H54 (cell line): ENCODE results near the gene NOB1.
"Not testable (repeated sequence)": the region's sequence is repeated elsewhere in the genome, so short reads cannot be mapped to it uniquely, and the experiment has no call there.

Source experiments
- DNase-seq: peaks from one replicate; pipeline ENCODE4 v3.0.0; 2011; ENCODE audit warnings: low spot score, mixed read lengths; ENCODE audit not compliant: insufficient read length
- FAIRE-seq: peaks from 3 replicates; lab custom pipeline; 2011; peaks lifted over from hg19 to GRCh38; lab: Jason Lieb, UNC
- POLR2A ChIP-seq: IDR thresholded peaks from 2 replicates; pipeline ENCODE4 v1.6.1; 2011; ENCODE audit warnings: low read depth, mild to moderate bottlenecking, low read length

NOB1 gene

DNA sequence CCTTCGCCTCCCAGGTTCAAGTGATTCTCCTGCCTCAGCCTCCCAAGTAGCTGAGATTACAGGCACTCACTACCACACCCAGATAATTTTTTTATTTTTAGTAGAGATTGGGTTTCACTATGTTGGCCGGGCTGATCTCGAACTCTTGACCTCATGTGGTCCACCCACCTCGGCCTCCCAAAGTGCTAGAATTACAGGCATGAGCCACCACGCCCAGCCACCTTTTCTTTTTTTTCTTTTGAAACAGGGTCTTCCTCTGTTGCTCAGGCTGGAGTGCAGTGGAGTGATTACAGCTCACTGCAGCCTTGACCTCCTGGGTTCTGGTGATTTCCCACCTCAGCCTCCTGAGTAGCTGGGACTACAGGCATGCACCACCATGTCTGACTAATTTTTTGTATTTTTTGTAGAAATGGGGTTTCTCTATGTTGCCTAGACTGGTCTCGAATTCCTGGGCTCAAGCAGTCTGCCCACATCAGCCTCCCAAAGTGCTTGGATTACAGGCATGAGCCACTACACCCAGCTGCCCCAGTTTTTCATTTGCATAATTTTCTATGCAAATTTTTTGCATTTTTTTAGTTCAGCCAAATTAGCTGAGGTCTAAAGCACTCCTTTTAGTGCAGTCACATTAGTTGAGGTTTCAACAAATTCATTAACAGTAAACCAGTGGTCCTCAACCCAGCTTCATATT lies 18.7 kb upstream of the NOB1 start:
- FAIRE-seq (no peak), DNase-seq (no peak)
- no peak for TF ChIP-seq POLR2A

- FAIRE-seq (no peak), DNase-seq (no peak)
- TF ChIP-seq POLR2A = no peak
These were observed 16.9 kb upstream of the NOB1 start for GRCh38 chr16:69771651-69771967.

- no peak for FAIRE-seq
- DNase-seq = no peak
- no peak for TF ChIP-seq POLR2A
These were observed 14.7 kb upstream of the NOB1 start for GRCh38 chr16:69769404-69769803.

- TF ChIP-seq POLR2A = no peak
- FAIRE-seq = no peak
- no peak for DNase-seq
These were observed 13.9 kb upstream of the NOB1 start for GRCh38 chr16:69768666-69769065.

DNA sequence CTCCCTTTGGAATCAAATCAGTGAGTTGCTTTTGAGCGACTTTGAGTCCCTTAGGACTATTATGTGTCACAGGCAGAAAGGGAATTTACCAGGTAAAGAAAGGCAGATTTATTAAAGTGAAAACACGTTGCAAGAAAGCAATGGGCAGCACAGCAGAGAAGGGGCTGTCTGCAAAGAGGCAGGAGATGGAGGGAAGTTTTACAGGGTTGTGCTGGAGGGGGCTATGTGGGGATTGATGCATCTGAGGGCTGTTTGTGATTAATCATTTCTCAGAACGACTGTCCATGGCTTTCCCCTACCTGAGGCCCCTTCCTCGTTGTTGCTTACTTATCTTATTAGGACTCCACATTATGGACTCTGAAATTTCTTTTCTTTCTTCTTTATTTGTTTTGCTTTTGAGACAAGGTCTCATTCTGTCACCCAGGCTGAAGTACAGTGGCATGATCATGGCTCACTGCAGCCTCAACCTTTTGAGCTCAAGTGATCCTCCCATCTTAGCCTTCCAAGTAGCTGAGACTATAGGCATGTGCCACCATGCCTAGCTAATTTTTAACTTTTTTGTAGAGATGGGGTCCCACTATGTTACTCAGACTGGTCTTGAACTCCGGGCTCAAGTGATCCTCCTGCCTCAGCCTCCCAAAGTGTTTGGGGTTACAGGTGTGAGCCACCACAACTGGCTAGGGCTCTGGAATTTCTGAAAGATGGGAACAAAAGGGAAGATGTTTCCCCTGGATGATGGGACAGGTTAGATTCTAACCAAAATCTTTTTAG lies 12.9 kb upstream of the NOB1 start:
- no peak for TF ChIP-seq POLR2A
- FAIRE-seq = no peak
- DNase-seq = no peak

DNA sequence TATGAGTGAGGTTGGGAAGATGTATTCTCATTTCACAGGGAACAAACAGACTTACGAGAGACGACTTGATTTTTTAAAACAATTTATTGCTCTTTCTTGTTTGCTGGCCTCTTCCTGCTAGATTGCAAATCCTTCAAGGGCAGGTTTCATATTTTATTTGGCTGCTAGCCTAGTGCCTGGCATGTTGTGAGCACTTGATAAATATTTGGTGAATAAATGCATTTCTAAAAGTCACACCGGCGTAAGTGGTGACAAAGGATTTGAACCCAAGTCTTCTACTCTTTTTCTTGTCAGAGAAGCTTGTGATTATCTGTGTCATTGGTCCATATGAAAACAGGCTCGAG lies 8.8 kb upstream of the NOB1 start:
- FAIRE-seq (no peak), DNase-seq (no peak)
- no peak for TF ChIP-seq POLR2A

DNA sequence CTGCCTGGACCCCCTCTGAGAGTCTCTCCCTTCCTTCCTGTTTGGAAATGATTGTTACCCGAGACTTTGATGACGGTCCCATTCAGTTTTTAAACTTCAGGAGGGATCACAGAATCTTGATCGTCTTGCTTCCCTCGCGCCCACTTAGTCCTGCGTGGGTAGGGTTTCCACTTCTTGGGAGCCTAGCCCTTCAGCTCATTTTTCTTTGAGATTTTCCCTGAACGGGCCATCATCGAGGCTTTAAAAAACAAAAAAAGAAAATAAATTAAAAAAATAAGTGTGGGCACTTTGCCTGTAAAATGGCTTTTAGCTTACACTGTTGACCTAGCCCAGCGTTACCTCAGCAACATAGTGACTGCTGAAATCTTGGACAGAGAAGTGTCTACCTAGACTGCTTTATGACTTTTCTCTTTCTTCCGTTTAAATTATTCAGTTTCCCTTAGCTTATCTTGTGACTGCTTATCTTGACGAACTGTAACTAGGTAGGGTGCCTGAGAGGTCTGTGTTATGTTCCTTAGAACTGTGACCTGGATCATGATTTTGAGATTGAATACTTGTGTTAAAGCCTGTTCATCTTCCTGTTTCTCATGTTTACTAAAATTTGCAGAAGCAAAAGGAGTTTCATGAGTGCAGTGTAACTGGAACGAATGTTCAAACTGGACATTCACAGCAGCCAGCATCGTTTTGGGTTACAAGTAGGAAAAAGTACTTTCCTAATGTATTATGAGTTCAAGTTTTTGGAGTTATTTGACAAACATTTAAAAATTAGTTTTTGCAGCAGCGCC lies 8.3 kb upstream of the NOB1 start:
- no peak for DNase-seq
- FAIRE-seq = no peak
- no peak for TF ChIP-seq POLR2A

DNA sequence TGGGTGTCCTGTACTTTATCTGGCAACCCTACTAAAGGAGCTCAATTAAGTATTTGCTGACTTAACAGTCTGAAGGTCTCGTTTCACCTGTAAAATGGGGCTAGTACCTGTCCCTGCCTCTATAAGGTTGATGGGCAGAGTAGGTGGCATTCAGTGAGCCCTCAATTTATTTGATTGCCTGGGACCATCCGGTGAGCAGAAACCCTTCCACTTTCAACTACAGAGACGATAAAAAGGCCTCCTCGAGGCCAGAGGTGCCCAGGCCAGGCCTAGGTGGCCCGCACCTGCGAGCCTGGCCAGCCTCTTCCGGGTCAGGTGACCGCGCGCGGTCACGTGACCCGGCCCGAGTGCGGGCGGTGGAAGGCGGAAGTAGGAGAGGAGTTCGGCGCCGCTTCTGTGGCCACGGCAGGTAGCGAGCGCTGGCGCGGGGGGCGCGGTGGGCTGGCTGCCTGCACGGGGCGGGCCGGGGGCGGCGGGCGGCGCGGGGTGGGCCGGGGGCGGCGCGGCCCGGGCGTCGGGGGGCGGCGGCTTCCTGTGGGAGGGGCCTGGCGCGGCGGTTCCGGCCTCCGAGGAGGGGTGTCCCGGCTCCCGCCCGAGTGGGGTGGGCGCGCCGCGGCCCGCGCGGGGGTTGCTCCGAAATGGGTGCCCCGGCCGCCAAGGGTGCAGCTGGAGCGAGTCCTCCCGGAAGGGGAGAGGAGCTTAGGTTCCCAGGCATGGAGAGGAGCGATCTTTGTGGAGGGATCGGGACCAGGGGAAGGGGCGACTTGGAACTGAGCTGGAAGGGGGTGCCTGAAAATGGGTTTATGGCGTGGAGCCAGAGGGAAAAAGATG lies 7.5 kb upstream of the NOB1 start, which contains the start of gene WWP2:
Gene WWP2, plus strand, starts transcription at position 350 of the 831 bp plus-strand sequence. CDS start 24,679 bp downstream, outside the sequence.
- FAIRE-seq (no peak), DNase-seq (peak; percentile 86)
- peak; percentile 61 for TF ChIP-seq POLR2A

DNA sequence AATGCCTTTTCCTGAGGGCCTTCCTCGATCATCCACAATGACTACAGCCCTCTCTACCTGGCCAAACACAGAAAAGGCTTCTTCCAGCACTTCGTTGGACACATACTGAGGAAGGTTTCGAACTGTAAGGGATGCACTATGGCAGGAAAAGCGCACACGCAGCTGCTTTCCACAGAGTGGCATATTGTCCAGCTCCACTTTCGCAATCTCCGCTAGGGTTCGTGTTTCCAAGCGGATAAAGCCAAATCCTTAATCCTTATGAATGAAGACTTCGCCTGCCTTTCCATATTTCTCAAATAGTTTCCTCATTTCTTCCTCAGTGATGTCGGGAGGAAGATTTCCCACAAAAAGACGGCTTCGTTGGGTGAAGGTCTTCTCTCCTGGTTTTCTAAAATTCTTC lies 2.6 kb upstream of the NOB1 start:
- DNase-seq, FAIRE-seq: not testable (repeated sequence)

GRCh38 chr16:69756705-69757104 lies 2.0 kb upstream of the NOB1 start:
- no peak for FAIRE-seq
- no peak for DNase-seq
- no peak for TF ChIP-seq POLR2A

DNA sequence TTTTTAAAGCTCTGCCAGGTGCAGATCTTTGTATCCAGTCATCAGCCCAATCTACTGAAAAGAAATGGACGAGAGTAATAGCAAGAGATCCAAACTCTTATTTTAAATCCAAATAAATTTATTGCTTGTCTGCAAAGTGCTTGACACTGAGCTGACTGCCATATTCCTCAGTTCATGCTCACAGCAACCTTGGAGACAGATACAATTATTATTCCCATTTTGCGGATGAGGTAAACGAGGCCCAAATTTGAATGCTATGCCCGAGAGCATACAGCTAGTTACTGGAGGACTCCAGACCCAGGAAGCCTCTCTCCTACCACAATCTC lies 620 bp downstream of the NOB1 start:
- DNase-seq = no peak
- FAIRE-seq = no peak
- no peak for TF ChIP-seq POLR2A

DNA sequence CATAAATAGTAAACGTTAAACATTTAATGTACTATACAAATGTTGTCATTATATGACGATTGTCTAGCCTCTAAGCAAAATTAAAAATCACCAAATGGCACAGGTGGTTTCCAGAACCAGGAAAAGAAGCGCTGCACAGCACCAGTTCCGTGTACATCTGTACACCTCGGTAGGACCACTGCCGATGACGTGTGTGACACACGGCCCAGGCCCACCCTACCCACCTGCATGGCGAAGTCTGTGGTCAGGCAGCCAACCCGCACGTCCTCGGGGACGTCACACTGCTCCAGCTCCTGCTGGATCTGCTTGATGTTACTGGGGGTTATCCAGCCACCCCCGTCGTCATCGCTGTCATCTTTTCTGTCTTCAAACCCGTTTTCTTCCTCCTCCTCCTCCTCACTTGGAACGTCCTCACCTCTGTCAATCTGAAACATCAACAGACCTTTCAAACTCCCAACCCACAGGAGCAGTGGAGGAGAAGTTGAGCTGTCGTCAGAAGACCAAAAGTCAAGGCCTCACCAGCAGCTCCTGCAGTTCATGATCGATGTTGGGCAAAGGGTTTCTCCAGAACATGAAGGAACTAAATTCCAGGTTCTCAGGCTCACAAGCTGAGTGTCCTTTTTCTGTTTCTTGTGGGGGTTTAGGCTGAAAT lies 5.9 kb downstream of the NOB1 start:
- DNase-seq (no peak), FAIRE-seq (no peak)
- no peak for TF ChIP-seq POLR2A

DNA sequence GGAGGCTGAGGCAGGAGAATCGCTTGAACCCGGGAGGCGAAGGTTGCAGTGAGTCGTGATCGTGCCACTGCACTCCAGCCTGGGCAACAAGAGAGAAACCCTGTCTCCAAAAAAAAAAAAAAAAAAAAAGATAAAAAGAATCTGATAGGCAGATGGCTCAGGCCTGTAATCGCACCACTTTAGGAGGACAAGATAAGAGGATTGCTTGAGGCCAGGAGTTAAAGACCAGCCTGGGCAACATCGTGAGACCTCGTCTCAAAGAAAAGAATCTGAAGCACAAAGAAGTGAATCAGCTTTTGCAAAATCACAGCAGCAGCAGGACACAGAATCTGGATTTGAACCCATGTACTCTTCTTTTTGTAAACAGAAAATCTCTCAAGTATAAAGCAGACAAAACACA lies 7.6 kb downstream of the NOB1 start:
- no peak for FAIRE-seq
- no peak for TF ChIP-seq POLR2A
- no peak for DNase-seq
